ENCODE data around the gene FAM50A. TPM values are rescaled to one million over a fixed set of nuclear protein-coding genes. Genes with fewer than 3 reads are reported as not detected.
"Not testable (repeated sequence)": the region's sequence is repeated elsewhere in the genome, so short reads cannot be mapped to it uniquely, and the experiment has no call there.

Gene FAM50A, protein sequence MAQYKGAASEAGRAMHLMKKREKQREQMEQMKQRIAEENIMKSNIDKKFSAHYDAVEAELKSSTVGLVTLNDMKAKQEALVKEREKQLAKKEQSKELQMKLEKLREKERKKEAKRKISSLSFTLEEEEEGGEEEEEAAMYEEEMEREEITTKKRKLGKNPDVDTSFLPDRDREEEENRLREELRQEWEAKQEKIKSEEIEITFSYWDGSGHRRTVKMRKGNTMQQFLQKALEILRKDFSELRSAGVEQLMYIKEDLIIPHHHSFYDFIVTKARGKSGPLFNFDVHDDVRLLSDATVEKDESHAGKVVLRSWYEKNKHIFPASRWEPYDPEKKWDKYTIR
- total RNA-seq = 85.4 and 85.9 TPM in 2 replicates

DNA sequence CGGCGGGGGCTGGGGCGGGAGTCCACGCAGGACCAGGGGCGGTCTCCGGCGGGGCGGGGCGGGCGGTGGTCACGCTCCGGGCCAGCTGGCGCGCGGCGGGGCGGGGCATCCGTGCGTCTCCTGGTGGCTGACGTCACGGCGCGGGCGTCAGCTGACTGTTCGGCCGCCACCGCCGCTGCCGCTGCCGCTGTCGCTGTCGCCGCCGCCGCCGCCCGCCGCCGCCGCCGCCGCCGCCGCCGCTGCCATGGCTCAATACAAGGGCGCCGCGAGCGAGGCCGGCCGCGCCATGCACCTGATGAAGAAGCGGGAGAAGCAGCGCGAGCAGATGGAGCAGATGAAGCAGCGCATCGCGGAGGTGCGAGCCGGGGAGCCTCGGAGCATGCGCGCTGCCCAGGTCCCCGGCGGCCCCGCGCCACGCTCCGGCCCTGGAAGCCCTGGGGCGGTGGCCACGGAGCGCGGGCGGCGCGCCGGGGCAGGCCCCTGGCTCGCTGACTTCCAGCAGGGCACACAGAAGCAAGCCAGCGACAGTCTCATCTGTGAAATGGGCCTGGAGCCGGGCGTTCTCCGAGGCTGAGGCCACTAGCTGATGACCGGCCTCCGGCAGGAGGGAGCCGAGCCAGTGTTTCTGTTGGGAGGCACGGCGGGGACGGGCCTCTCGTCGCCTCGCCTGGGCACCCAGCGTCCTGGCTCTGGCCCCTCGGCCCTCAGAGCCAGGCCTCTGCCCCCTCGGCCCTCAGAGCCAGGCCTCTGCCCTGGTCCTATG is at the start of gene FAM50A:
Gene FAM50A, plus strand, starts transcription at position 150 of the 763 bp plus-strand sequence. Its CDS starts 95 bp downstream, at position 245.
- Mint-ChIP-seq H3K36me3 (ENCODE audit: low read depth) (peaks cover 25% of the 10 kb centered on the region), H3K4me1 (peaks cover 8% of the 10 kb centered on the region), H3K27ac (peak within 1 kb of the TSS; percentile 80), H3K9me3 (no peaks in the 10 kb centered on the region), H3K4me3 (peak within 1 kb of the TSS; percentile 80), H3K27me3 (no peaks in the 10 kb centered on the region)
- intact Hi-C loops (cut with micrococcal nuclease) = loop anchor here (1.0 to 5.0 kb wide), 2 partner anchors 15 to 33 kb away; partner anchors contain the start of gene LAGE3
- DNase-seq = peak; percentile 93

DNA sequence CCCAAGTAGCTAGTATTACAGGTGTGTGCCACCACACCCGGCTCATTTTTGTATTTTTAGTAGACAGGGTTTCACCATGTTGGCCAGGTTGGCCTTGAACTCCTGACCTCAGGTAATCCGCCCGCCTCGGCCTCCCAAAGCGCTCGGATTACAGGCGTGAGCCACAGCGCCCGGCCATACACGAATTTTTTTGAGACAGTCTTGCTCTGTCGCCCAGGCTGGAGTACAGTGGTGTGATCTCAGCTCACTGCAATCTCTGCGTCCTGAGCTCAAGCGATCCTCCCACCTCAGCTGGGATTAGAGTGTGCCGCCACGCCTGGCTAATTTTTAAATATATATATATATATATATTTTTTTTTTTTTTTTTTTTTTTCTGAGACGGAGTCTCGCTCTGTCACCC is 47.6 kb upstream of the FAM50A start:
- not testable (repeated sequence) for H3K27ac Mint-ChIP-seq, DNase-seq, H3K9me3 Mint-ChIP-seq, H3K27me3 Mint-ChIP-seq
- Mint-ChIP-seq H3K36me3 (ENCODE audit: low read depth) (peaks cover 33% of the 10 kb centered on the region), H3K4me1 (peaks cover 11% of the 10 kb centered on the region), H3K4me3 (peak overlapping the region; percentile 92)
- intact Hi-C loops (cut with micrococcal nuclease) = loop anchor here (5.0 kb wide), 2 partner anchors 41 to 81 kb away; partner anchors contain the start of genes GDI1 and LAGE3

DNA sequence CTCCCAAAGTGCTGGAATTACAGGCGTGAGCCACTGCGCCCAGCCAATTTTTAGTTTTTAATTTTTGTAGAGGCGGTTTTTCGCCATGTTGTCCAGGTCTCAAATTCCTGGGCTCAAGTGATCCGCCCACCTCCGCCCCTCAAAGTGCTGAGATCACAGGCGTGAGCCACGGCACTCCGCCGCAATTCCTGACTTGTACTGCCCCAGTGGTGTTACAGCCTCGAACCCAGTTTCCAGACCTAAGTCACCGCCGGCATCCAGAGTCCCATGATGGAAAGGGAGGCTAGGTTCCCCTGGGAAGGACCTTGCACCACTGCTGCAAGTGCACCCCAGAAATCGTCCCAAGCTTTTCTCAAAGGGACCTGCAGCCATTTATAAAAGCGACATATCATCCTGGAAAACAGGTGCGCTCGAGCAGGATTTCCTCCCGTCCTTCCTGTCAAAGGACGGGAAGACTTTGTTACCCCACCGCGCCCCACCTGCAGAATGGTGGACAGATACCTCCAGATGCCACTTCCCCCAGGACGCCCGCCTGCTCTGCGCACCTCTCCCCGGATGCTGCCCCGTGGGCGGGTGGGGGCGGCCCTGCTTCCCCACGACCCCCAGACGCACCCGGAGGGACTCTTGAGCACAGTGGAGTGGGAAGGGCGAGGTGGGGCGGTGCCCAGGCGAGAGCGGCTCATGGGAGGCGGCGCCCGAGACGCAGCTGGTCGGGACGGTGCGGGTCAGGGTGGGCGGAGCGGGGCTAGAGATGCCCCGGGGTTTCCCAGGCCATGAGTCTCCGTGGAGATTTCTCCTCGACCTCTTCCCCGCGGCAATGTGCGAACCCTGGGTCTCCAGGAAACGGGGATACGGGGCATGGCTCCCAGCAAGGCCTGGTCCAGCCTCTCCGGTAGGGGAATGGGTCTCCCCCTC is 46.7 kb upstream of the FAM50A start:
- DNase-seq = peak; percentile 89
- Mint-ChIP-seq H3K27ac (peak overlapping the region; percentile 100), H3K27me3 (no peaks in the 10 kb centered on the region), H3K4me1 (peaks cover 11% of the 10 kb centered on the region), H3K4me3 (peak overlapping the region; percentile 92), H3K36me3 (ENCODE audit: low read depth) (peaks cover 35% of the 10 kb centered on the region), H3K9me3 (no peaks in the 10 kb centered on the region)
- intact Hi-C loops (cut with micrococcal nuclease) = loop anchor here (5.0 kb wide), 2 partner anchors 40 to 80 kb away; partner anchors contain the start of genes GDI1 and LAGE3

DNA sequence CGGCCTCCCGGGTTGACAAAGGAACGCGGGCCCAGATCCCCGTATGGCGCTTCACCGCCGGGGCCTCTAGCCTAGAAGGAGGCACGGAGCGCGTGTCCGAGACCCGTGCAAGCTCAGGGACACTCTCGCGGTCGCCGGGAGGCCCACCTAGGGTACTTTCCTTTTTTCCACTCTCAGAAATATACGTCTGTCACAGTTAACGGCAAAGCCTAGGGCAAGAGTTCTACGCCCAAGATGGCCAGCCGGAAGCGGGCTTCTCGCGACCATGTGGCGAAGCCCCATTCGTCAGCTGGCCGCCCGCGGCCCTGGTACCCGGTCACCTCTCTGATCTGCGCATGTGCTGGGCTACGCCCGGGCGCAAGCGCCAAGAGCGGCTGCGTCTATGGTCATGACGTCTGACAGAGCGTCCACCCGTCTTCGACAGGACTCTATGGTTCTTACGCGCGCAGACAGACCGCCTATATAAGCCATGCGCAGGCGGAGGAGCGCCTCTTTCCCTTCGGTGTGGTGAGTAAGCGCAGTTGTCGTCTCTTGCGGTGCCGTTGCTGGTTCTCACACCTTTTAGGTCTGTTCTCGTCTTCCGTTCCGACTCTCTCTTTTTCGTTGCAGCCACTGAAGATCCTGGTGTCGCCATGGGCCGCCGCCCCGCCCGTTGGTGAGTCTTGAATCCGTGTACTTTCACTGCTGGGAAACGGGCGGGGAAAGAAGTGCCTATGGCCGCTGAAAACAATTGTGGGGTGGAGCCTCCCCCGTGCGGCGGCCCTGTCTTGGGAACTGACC is 45.9 kb upstream of the FAM50A start, which contains the start of gene RPL10:
Gene RPL10, plus strand, starts transcription at position 490 of the 780 bp plus-strand sequence. Its CDS starts 143 bp downstream, at position 633.
- DNase-seq = peak; percentile 97
- Mint-ChIP-seq H3K4me3 (peak within 1 kb of the TSS; percentile 92), H3K27ac (peak within 1 kb of the TSS; percentile 100), H3K4me1 (peaks cover 11% of the 10 kb centered on the region), H3K27me3 (no peaks in the 10 kb centered on the region), H3K36me3 (ENCODE audit: low read depth) (peaks cover 38% of the 10 kb centered on the region), H3K9me3 (no peaks in the 10 kb centered on the region)
- intact Hi-C loops (cut with micrococcal nuclease) = loop anchor here (5.0 kb wide), 2 partner anchors 39 to 79 kb away; partner anchors contain the start of genes GDI1 and LAGE3

DNA sequence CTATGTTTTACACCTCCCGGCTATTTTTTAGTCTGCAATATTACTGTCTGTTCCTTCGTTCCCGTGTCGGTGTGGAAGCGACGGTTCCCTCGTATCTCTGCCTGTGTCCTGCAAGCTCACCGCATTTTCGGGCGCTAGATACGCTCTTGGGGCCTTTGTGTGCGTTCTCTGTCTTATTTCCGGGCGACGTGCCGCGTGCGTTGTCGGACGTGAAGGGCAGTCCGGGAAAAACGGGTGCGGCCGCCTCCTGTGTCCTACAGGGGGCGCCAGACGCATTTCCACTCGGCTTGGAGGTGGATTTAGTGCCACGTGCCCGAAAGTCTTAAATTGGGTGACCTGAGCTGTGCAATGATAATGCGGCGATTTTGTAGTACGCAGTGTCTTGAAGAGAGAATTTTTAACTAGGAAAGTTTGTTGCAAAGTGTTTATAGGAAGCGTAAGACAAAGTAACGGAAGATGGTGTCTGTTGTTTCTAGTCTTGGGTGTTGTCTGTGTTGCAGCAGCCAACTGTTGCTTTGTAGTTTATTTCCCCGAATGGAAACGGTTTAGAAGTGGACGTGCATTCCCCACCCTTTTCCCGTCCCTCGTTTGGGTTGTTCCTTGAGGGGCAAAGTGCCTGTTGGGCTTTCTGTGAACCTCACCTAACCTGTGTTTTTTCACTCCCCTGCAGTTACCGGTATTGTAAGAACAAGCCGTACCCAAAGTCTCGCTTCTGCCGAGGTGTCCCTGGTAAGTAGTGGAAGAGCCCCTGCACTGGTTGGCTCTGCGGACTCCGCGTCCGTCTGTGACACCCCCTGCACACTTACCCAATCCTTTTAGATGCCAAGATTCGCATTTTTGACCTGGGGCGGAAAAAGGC is 45.0 kb upstream of the FAM50A start:
- H3K27ac Mint-ChIP-seq = peak overlapping the region; percentile 100
- DNase-seq = peak; percentile 94
- H3K36me3 Mint-ChIP-seq (ENCODE audit: low read depth) = peaks cover 38% of the 10 kb centered on the region
- peak overlapping the region; percentile 92 for H3K4me3 Mint-ChIP-seq
- intact Hi-C loops (cut with micrococcal nuclease) = loop anchor here (5.0 kb wide), 2 partner anchors 38 to 78 kb away; partner anchors contain the start of genes GDI1 and LAGE3
- peaks cover 11% of the 10 kb centered on the region for H3K4me1 Mint-ChIP-seq
- no peaks in the 10 kb centered on the region for H3K27me3 Mint-ChIP-seq
- H3K9me3 Mint-ChIP-seq = no peaks in the 10 kb centered on the region

DNA sequence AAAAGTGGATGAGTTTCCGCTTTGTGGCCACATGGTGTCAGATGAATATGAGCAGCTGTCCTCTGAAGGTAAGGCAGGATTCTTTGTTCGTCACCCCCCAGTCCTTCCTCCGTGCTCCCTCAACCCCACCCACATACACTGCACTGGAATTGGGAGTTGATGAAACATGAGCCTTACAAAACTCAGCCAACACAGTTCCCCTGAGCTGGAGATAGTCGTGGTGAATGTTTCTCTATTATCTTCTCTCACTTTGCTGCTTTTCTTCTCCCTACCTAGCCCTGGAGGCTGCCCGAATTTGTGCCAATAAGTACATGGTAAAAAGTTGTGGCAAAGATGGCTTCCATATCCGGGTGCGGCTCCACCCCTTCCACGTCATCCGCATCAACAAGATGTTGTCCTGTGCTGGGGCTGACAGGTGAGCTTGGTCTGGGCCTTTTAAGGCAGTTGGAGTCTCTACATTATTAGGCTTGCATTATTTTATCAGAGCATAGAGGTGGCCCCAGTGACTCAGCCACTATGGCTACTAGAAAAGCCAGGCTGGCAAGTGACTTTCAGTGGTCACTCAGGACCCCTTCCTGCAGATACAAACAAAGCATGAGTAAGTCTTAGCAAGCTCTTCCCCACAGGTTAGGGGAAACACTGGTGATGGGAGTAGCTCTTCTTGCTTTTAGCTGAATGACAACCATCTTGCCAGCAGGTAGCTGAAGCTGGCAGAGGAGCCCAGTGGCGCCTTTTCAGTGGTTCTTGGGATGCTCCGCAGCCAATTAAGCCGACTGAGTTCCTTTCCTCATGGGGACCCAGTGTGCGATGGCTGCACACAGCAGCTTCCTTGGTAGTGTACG is 44.2 kb upstream of the FAM50A start:
- peak; percentile 77 for DNase-seq
- Mint-ChIP-seq H3K27ac (peak overlapping the region; percentile 100), H3K9me3 (no peaks in the 10 kb centered on the region), H3K4me3 (peak overlapping the region; percentile 92), H3K27me3 (no peaks in the 10 kb centered on the region), H3K36me3 (ENCODE audit: low read depth) (peaks cover 38% of the 10 kb centered on the region), H3K4me1 (peaks cover 11% of the 10 kb centered on the region)
- intact Hi-C loops (cut with micrococcal nuclease) = loop anchor here (5.0 kb wide), 2 partner anchors 38 to 78 kb away; partner anchors contain the start of genes GDI1 and LAGE3

DNA sequence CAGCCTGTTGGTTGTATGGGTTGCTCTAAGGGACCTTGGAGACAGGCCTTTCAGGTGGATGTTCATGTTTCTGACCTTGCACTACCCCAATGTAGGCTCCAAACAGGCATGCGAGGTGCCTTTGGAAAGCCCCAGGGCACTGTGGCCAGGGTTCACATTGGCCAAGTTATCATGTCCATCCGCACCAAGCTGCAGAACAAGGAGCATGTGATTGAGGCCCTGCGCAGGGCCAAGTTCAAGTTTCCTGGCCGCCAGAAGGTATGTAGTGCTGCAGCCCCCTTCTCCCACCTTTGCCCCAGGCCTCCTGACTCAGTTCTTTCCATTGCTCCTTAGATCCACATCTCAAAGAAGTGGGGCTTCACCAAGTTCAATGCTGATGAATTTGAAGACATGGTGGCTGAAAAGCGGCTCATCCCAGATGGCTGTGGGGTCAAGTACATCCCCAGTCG is 43.5 kb upstream of the FAM50A start:
- H3K9me3 Mint-ChIP-seq; DNase-seq; intact Hi-C loops (cut with micrococcal nuclease); H3K27me3 Mint-ChIP-seq: not testable (repeated sequence)
- Mint-ChIP-seq H3K4me1 (peaks cover 11% of the 10 kb centered on the region), H3K36me3 (ENCODE audit: low read depth) (peaks cover 38% of the 10 kb centered on the region), H3K4me3 (peak overlapping the region; percentile 92), H3K27ac (peak overlapping the region; percentile 100)

DNA sequence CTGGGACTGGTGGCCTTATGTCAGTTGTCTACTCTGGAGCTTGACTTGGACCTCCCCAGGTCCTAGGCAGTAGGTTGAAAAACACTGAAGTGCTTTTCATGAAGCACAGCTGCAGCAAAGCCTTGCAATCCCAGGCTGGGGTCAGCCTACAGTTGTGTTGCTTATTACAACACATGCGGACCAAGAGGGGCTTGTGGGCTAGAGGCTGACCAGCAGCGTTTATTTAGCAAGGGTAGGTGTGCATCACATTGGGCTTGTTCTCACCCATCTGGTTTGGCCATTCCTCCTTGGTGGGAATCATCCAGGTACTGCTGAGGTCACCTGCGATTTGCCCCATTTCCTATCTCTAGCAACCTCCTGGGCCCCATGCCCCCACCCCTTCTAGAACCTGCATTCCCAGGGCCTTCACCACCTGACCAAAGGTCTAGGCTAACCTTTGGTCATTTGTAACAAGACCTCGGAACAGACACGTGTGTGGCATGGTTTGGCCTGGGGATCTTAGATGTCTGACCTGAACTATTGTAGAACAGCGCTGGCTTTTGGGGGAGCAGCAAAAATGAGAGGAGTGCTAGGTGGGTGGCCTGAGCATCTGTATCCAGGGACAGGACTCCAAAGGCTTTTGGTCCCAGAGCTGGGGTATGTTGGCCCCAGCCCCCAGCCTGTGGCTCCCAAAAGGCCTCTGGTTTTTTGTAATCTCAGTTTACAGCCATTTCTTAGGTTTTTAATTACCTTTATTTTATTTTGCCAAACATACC is 42.7 kb upstream of the FAM50A start:
- no peak for DNase-seq
- H3K36me3 Mint-ChIP-seq (ENCODE audit: low read depth) = peaks cover 38% of the 10 kb centered on the region
- H3K4me3 Mint-ChIP-seq = peak overlapping the region; percentile 92
- no peaks in the 10 kb centered on the region for H3K9me3 Mint-ChIP-seq
- peaks cover 11% of the 10 kb centered on the region for H3K4me1 Mint-ChIP-seq
- peak overlapping the region; percentile 74 for H3K27ac Mint-ChIP-seq
- intact Hi-C loops (cut with micrococcal nuclease) = no loop called here
- no peaks in the 10 kb centered on the region for H3K27me3 Mint-ChIP-seq

DNA sequence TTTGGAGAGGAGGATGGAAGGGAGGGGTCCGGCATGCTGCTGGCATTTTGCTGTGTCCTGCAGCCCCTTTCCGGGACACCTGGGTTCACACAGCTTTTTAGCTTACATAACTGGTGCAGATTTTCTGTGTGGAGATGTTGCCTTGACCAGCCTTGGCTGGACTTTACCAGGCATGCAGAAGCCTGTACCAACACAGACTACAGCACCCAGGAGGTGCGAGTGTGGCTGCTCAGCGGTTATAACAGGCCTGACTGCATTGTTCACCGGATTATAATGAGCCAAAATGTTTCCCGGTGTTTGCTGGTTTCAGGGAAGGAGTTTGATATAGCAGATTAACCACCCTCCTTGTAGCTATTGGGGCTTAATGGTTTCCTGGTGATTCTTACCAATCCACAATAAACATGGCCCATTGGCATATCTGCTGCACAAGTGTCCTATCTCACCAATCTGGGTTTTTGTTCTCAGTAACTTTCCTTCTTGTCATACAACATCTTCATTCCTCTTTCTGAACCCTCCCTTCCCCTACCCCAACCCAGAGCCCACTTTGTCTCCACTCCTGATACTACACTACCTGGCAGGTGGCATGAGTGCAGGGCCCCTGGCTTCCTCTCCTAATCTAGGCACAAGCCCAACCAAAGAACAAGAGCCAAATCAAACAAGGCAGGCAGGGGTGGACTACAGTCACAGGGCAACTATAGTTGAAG is 41.9 kb upstream of the FAM50A start:
- peaks cover 11% of the 10 kb centered on the region for H3K4me1 Mint-ChIP-seq
- H3K9me3 Mint-ChIP-seq = no peaks in the 10 kb centered on the region
- H3K27ac Mint-ChIP-seq = no peak overlapping the region
- intact Hi-C loops (cut with micrococcal nuclease) = no loop called here
- DNase-seq = no peak
- peaks cover 38% of the 10 kb centered on the region for H3K36me3 Mint-ChIP-seq (ENCODE audit: low read depth)
- no peak overlapping the region for H3K4me3 Mint-ChIP-seq
- no peaks in the 10 kb centered on the region for H3K27me3 Mint-ChIP-seq

DNA sequence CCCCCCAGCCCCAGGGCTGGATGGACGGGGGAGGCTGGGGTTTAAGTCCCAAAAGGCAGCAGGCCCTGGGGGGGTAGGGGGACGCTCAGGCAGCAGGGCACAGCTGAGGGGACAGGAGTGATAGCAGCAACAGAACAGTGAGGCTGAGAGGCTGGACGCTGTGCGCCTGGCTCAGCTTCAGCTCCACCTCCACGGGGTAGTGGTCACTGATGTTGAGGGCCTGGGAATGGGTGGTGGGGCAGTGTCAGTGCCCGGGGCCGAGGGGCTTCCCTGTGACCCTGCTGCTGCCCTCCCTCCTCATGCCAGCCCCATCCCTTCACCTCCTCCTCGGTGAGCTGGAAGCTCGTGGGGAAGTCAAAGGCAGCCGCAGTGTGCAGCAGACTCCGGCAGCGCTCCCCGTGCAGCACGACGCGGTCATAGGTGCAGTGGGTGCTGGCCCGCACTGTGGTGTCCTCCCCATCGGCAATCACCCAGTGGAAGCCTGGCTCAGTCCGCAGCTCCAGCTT is 41.3 kb upstream of the FAM50A start:
- H3K36me3 Mint-ChIP-seq (ENCODE audit: low read depth) = peaks cover 38% of the 10 kb centered on the region
- no peak overlapping the region for H3K4me3 Mint-ChIP-seq
- H3K9me3 Mint-ChIP-seq = no peaks in the 10 kb centered on the region
- no peak for DNase-seq
- H3K27me3 Mint-ChIP-seq = no peaks in the 10 kb centered on the region
- intact Hi-C loops (cut with micrococcal nuclease) = no loop called here
- H3K4me1 Mint-ChIP-seq = peaks cover 11% of the 10 kb centered on the region
- H3K27ac Mint-ChIP-seq = no peak overlapping the region
